NCI-H1930 (cell line): Measurements from ENCODE around the gene DIMT1.

Experiments used
- DNase-seq, 2 experiments: peaks; one replicate each; lab custom pipeline; 2025; lab: John Stamatoyannopoulos, UW

The DIMT1 gene

GRCh38 chr5:62403411-62404250 is at the start of gene DIMT1:
Gene DIMT1, minus strand, starts transcription at chr5:62403905. Its CDS starts 133 bp downstream, at chr5:62403772.
- DNase-seq = peak; percentile 80 to 88

GRCh38 chr5:62450259-62450658 is 46.6 kb upstream of the DIMT1 start:
- no peak for DNase-seq

- no peak for DNase-seq
These were observed 44.8 kb upstream of the DIMT1 start for GRCh38 chr5:62448528-62448927.

GRCh38 chr5:62432621-62433064 is 28.9 kb upstream of the DIMT1 start:
- DNase-seq = no peak

GRCh38 chr5:62431735-62432620 is 28.3 kb upstream of the DIMT1 start:
- DNase-seq = no peak

GRCh38 chr5:62424763-62425162 is 21.1 kb upstream of the DIMT1 start:
- no peak for DNase-seq

GRCh38 chr5:62421414-62421813 is 17.7 kb upstream of the DIMT1 start:
- DNase-seq = no peak

GRCh38 chr5:62419609-62420008 is 15.9 kb upstream of the DIMT1 start:
- DNase-seq = no peak

GRCh38 chr5:62418462-62419076 is 14.9 kb upstream of the DIMT1 start:
- DNase-seq = no peak

GRCh38 chr5:62413711-62414110 is 10.0 kb upstream of the DIMT1 start:
- DNase-seq = no peak

- peak; percentile 95 to 96 for DNase-seq
These were observed 9.0 kb upstream of the DIMT1 start, which contains the start of gene IPO11 for GRCh38 chr5:62412549-62413329. Gene IPO11, plus strand, starts transcription at chr5:62412763. Its CDS starts 24,517 bp downstream, at chr5:62437280.

GRCh38 chr5:62395210-62395950 is 8.3 kb downstream of the DIMT1 start:
- DNase-seq = no peak

GRCh38 chr5:62386824-62387223 is 16.9 kb downstream of the DIMT1 start:
- DNase-seq = no peak

- DNase-seq = no peak
These were observed 17.8 kb downstream of the DIMT1 start for GRCh38 chr5:62385816-62386400.

- no peak for DNase-seq
These were observed 18.6 kb downstream of the DIMT1 start for GRCh38 chr5:62385131-62385530.

GRCh38 chr5:62376064-62376463 is 27.6 kb downstream of the DIMT1 start:
- DNase-seq = no peak

- no peak for DNase-seq
These were observed 28.1 kb downstream of the DIMT1 start for GRCh38 chr5:62375627-62376026.

GRCh38 chr5:62374090-62374489 is 29.6 kb downstream of the DIMT1 start:
- no peak for DNase-seq

GRCh38 chr5:62373382-62373781 is 30.3 kb downstream of the DIMT1 start:
- no peak for DNase-seq

GRCh38 chr5:62372600-62372999 is 31.1 kb downstream of the DIMT1 start:
- no peak for DNase-seq
